NCI-H460 (cell line): ENCODE measurements around the gene PPEF2. TPM values are rescaled to one million over a fixed set of nuclear protein-coding genes. Genes with fewer than 3 reads are reported as not detected.

ENCODE experiments used
- DNase-seq: peaks from one replicate; pipeline ENCODE4 v3.0.0-alpha.2; 2016; ENCODE audit warnings: low read depth; ENCODE audit errors: extremely low read depth
- small RNA-seq, 2 experiments: library from RNA; depleted of rRNA; stranded (forward); fragments of <200 nt; gene quantifications; one replicate each; pipeline ENCODE3, GENCODE V24; 2014
- total RNA-seq: library from RNA; depleted of rRNA; stranded (reverse); fragments of >200 nt; shearing (Covaris generic); gene quantifications from 2 replicates; pipeline ENCODE4 v1.2.3, GENCODE V29; 2014; rRNA removed

The PPEF2 gene
- total RNA-seq, 1 experiment from 2014 or later, result not detected

DNA sequence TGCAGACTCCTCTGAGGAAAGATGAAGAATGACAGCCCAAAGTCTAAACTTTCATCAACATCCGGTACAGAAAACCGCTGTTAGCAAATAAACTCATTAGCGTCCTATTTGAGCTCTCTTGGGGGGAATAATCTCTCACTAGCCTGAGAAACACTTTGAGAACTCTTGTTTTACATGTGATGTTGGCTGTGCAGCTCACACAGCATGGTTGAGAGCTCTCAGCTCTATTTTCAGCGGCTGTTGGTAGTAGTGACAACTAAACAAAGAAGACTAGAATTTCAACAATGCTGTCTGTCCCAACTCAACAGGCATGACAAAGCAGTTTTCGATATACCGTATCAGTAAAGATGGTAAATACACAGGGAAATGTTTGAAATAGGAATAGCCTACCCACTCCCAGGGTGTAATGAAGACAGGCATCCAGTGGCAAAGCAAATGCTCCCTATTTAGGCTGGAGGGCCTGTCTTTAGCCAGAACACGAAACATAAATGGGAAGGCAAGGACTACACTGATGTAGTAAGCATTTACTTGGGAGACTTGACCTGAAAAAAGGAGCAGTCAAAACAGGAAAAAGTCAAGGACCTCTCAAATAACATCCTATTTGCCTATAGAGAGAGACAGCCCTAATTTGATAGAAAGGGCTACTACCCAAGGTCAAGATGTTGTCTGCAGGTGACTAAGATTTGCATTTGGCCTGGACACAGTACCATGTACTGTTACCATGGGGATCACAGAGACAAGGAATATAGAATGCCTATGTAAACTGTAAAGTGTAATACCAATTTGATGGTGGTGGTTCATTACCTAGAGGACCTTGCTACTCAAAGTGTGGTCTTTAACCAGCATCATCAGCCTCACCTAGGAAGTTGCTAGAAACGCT, 60.4 kb downstream of the PPEF2 start:
- peak; percentile 32 for DNase-seq

GRCh38 chr4:75834772-75835154, 67.5 kb downstream of the PPEF2 start:
- no peak for DNase-seq

- no peak for DNase-seq
Observed at GRCh38 chr4:75834095-75834771, 68.0 kb downstream of the PPEF2 start.

- DNase-seq, result no peak
Observed at GRCh38 chr4:75831856-75832405, 70.3 kb downstream of the PPEF2 start.

DNA sequence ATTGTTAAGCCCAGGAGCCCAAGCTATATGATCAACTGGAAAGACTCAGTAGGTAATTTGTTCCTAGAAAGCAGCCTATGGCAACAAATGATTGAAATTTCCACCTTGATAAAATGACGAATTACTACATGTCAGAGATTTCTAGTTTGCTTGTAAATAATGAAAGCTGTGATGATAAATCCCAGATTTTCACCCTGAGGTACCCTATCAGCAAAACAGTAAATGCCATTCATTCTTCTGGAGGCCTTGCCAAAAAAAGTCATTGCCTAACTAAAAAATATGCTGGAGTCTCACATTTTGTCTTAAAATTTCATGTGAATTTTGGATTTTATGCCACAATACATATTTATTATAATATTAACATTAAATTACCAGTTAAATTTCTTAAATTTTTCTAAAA, 71.3 kb downstream of the PPEF2 start:
- no peak for DNase-seq

- DNase-seq, result no peak
Observed at GRCh38 chr4:75823812-75824211, 78.4 kb downstream of the PPEF2 start.

DNA sequence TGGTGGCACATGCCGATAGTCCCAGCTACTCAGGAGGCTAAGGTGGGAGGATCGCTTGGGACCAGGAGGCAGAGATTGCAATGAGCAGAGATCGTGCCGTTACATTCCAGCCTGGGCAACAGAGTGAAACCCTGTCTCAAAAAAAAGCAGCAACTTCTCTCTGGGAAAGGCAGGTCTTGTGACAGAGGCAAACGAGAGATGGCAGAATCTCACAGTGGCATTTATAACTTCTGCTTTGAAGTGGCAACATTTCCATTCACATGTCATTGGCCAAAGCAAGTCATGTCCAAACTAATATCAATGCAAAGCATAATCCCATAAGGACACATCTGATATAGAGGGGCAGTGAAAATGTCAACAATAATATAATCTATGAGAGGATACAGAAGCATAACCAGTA, 79.8 kb downstream of the PPEF2 start:
- DNase-seq, result no peak

DNA sequence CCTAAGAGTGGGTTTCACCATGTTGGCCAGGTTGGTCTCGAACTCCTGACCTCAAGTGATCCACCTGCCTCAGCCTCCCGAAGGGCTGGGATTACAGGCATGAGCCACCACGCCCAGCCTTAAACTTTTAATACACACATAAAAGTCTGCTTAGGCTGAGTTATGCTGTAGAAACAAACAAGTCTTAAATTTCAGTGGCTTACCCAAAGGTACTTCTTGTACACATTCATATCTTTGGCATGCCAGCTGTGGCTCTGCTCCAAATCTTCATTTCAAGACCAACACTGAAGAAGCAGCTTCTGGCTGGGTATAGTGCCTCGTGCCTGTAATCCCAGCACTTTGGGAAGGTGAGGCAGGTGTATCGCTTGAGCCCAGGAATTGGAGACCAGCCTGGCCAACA, 80.3 kb downstream of the PPEF2 start:
- DNase-seq, result no peak

DNA sequence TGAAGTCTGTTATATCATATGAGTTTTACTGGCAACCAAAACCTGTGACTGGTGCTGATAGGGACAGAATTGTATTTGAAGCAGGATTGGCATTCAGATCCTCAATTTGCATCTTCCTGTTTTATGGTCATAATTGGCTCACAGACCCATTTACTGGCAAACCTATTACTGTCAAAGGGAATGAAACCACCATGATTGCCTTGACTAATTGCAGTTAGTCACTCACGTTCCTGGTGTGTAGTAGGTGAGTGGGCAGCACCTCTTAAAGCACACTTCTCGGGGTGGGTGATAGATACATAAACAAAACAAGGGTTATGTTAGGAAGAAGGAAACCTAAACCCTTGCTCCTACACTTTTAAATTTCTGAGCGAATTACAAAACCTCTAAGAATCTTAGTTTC, 81.0 kb downstream of the PPEF2 start:
- DNase-seq, result no peak

DNA sequence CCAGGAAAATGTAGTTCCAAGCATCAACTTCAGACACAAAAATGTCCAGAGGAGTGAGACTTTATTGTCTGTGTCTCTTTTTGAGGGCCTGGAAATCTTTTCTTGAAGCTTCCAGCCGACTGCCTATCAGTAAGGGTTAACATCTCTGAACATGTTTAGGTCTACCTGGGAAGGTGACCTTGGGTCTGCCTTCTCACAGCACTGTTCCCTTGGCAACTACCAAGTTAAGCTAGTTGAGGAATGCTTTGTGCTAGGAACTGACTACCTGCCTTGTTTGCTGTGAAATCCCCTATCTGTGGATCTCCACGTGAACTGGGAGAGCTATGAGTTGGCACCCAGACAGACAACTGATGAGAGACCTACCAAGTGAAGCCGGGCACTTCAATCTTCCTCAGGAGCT, 81.6 kb downstream of the PPEF2 start:
- DNase-seq, result no peak

DNA sequence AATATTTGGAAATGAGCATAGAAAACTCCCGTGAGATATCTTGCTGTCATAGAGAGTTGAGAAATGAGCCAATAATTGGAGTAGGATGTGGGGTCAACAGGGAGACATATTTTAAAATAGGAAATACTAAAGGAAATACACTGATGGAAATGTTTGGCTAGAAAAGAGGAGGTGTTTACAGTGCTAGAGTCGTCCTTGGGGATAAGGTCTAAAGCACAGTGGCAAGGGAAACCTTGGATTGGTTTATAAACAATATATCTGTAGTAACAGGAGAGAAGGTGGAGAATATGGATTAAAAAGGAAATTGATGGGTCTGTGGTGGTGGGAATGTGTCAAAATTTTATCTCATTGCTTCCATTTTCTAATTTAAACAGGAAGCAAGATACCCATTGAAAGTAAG, 82.1 kb downstream of the PPEF2 start:
- no peak for DNase-seq

DNA sequence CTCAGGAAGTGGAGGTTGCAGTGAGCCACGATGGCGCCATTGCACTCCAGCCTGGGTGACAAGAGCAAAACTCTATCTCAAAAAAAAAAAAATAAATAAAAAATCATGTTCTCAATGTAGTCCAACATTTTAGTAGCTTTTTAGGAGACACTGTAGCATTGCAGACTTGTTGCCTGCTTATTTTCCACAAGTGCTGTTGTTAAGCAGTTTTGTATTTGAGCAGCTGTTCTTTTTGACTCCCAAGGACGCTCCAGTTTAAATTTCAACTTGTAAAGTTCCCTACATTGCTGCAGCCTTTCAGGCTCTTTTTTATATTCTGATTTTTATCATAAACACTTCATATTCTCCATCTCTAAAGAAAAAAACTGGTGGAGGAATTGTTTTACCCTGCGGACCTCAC, 83.1 kb downstream of the PPEF2 start:
- DNase-seq, result no peak

GRCh38 chr4:75817901-75818300, 84.4 kb downstream of the PPEF2 start:
- no peak for DNase-seq

Small RNA genes lying within 50 kb of the gene (small RNA-seq; reads per million reads assigned to genes)
- gene RNU2-16P, result 0 reads per million in 2 experiments

Other genes with a start within 250 kb of the PPEF2 start
- 93.2 and 112 TPM in 2 replicates for gene G3BP2, start 229.0 kb downstream of the PPEF2 start, total RNA-seq
- gene USO1, start 177.9 kb downstream of the PPEF2 start, total RNA-seq, result 60.7 and 65.9 TPM in 2 replicates
- gene NAAA, start 38.6 kb upstream of the PPEF2 start, total RNA-seq, result 14.2 and 17.6 TPM in 2 replicates
- gene SDAD1, start 88.5 kb upstream of the PPEF2 start, total RNA-seq, result 41.3 and 45.7 TPM in 2 replicates
- gene CXCL9, start 105.1 kb upstream of the PPEF2 start, total RNA-seq, result not detected in 2 replicates
- not detected in 2 replicates for gene CXCL10, start 121.0 kb upstream of the PPEF2 start, total RNA-seq
- not detected in 2 replicates for gene CXCL11, start 133.6 kb upstream of the PPEF2 start, total RNA-seq
- gene ART3, start 172.3 kb upstream of the PPEF2 start, total RNA-seq, result not detected in 2 replicates
- gene NUP54, start 245.9 kb upstream of the PPEF2 start, total RNA-seq, result 31.7 and 37.3 TPM in 2 replicates